ENCODE data around the gene SLCO4A1. TPM values are rescaled to one million over a fixed set of nuclear protein-coding genes. Genes with fewer than 3 reads are reported as not detected.

SLCO4A1 gene
- total and polyA plus RNA-seq, 2 of the 4 experiments (the other 2 are of a cell fraction) = 0.72 to 1.1 TPM

- Histone ChIP-seq H3K9me1 (ENCODE audit: insufficient read depth, low read length) (no peaks in the 10 kb centered on the region), H3K14ac (replicated peaks; ENCODE audit: low read depth, low read length) (no peak overlapping the region), H3K18ac (ENCODE audit: low read depth, low read length) (no peak overlapping the region), H3K56ac (ENCODE audit: extremely low read depth, insufficient read depth, low read length) (no peak overlapping the region), H3K9ac (ENCODE audit: low read depth, low read length) (no peak overlapping the region), H3K36me3 (ENCODE audit: control insufficient read depth, insufficient read depth, low read length) (no peaks in the 10 kb centered on the region), H3K79me1 (ENCODE audit: low read depth in 1 of 2, low read length in 2 of 2) (no peaks in the 10 kb centered on the region), H2AK9ac (replicated peaks; ENCODE audit: low read depth, low read length, poor library complexity) (no peak overlapping the region), H3K27ac (ENCODE audit: insufficient read depth, low read length) (no peak overlapping the region), H3K27me3 (ENCODE audit: control insufficient read depth, insufficient read depth, low read length) (no peaks in the 10 kb centered on the region), H3K9me3 (ENCODE audit: control insufficient read depth, insufficient read depth, low read length) (no peaks in the 10 kb centered on the region), H2AFZ (replicated peaks; ENCODE audit: low read length, poor library complexity) (peak overlapping the region; percentile 51), H4K8ac (ENCODE audit: low read depth in 2 of 2, low read length in 2 of 2) (no peak overlapping the region), H2BK15ac (ENCODE audit: low read depth, low read length) (no peak overlapping the region), H3K4ac (ENCODE audit: low read depth, low read length) (no peak overlapping the region), H2AK5ac (ENCODE audit: low read depth, low read length) (no peak overlapping the region; the same call in 1 of the 2 replicates), H3K4me2 (ENCODE audit: low read depth, low read length) (no peak overlapping the region), H3K23ac (ENCODE audit: low read depth, low read length) (no peak overlapping the region), H2BK5ac (ENCODE audit: low read depth, low read length, poor library complexity, severe bottlenecking) (no peak overlapping the region), H2BK20ac (ENCODE audit: low read depth, low read length) (no peak overlapping the region), H3K4me1 (ENCODE audit: control insufficient read depth, insufficient read depth, low read length) (no peaks in the 10 kb centered on the region), H4K91ac (ENCODE audit: insufficient read depth, low read depth, low read length) (no peak overlapping the region), H3K4me3 (ENCODE audit: insufficient read depth, low read depth, low read length) (no peak overlapping the region), H2BK120ac (ENCODE audit: low read depth, low read length) (no peak overlapping the region), H4K20me1 (ENCODE audit: insufficient read depth, low read length) (no peaks in the 10 kb centered on the region; the same call in none of the 2 replicates), H4K5ac (ENCODE audit: low read depth, low read length) (no peak overlapping the region)
- ChIA-PET CTCF (interaction anchor here (1.1 kb wide), 1 partner anchor 124 kb away, joined by 4 read pairs; no protein-coding TSS in a partner anchor), POLR2A (ENCODE audit: unreplicated experiment) (no interaction called here)
- dilution Hi-C loops (cut with HindIII; ENCODE audit: low sequenced_read_pairs, unreplicated experiment) (no loop called here), intact Hi-C loops (cut with micrococcal nuclease) (loop anchor here (1.0 kb wide), 3 partner anchors 36 to 141 kb away; no protein-coding TSS in a partner anchor), in situ Hi-C loops (cut with MboI; ENCODE audit: low sequenced_read_pairs) (loop anchor here (5.0 kb wide), 1 partner anchor 125 kb away; no protein-coding TSS in a partner anchor)
- BruUV-seq (replicated peaks) = no TSS peak
- WGBS, 2 experiments (ENCODE audit: extremely low coverage in 2 of 2, insufficient read length in 1 of 2) = 83% methylated on average over 17 of the region's 30 CpGs; no CpG with 5 or more reads in 1 of the 2 experiments
- DNase-seq (no peak), ATAC-seq (ENCODE audit: low read depth) (no peak)
- no peak for TF ChIP-seq POLR2A (IDR thresholded peaks at IDR 0.05; ENCODE audit: low read depth, low read length)
- no peak for TF ChIP-seq RCOR1 (IDR thresholded peaks at IDR 0.05; ENCODE audit: insufficient replicate concordance, low read length)
- no peak for TF ChIP-seq CEBPB (IDR thresholded peaks at IDR 0.05; ENCODE audit: low read depth, low read length)
- no peak for TF ChIP-seq RAD21 (IDR thresholded peaks at IDR 0.05; ENCODE audit: low read length)
Observed at GRCh38 chr20:62667530-62668440, 25.5 kb downstream of the SLCO4A1 start.

All from IMR-90 (cell line).